Retinal pigment epithelial cell (primary cell): ENCODE measurements around the gene RBM38.

ENCODE experiments used
- DNase-seq: peaks from one replicate; pipeline ENCODE4 v3.0.0-alpha.2; 2010; ENCODE audit warnings: low read depth
- H3K4me3 ChIP-seq: 2 replicates; pipeline ENCODE4 v1.5.1; 2011; ENCODE audit warnings: mild to moderate bottlenecking, low read length, control low read depth, moderate library complexity
- CTCF ChIP-seq: conservative IDR thresholded peaks from 2 replicates; pipeline ENCODE4 v1.5.1; 2011; ENCODE audit warnings: low read depth, low read length, control low read depth, inconsistent platforms

RBM38 gene

GRCh38 chr20:57433657-57434389 lies 42.6 kb downstream of the RBM38 start:
- no peak for TF ChIP-seq CTCF
- no peak for DNase-seq
- no peak overlapping the region for H3K4me3 ChIP-seq

GRCh38 chr20:57434390-57434700 lies 43.1 kb downstream of the RBM38 start:
- DNase-seq = no peak
- no peak overlapping the region for H3K4me3 ChIP-seq
- TF ChIP-seq CTCF = peak; percentile 29

- H3K4me3 ChIP-seq = no peak overlapping the region
- no peak for DNase-seq
- TF ChIP-seq CTCF = no peak
These were observed 43.9 kb downstream of the RBM38 start for GRCh38 chr20:57435105-57435497.

GRCh38 chr20:57435498-57436222 lies 44.5 kb downstream of the RBM38 start:
- H3K4me3 ChIP-seq = no peak overlapping the region
- peak; percentile 12 for TF ChIP-seq CTCF
- no peak for DNase-seq

GRCh38 chr20:57436223-57436545 lies 45.0 kb downstream of the RBM38 start:
- TF ChIP-seq CTCF = no peak
- no peak overlapping the region for H3K4me3 ChIP-seq

GRCh38 chr20:57437267-57437666 lies 46.1 kb downstream of the RBM38 start:
- TF ChIP-seq CTCF = no peak
- no peak for DNase-seq

More at GRCh38 chr20:57436223-57436545, 45.0 kb downstream of the RBM38 start:
- DNase-seq = no peak

More at GRCh38 chr20:57437267-57437666, 46.1 kb downstream of the RBM38 start:
- H3K4me3 ChIP-seq = no peak overlapping the region
